GM23248 (cell line): ENCODE data around the gene B3GNT2.

Source experiments
- EZH2 ChIP-seq: fragments of 200-600 bp; sonication (generic); IDR thresholded peaks from 2 replicates; pipeline ENCODE4 v1.6.1; 2018; ENCODE audit warnings: antibody characterized with exemption, mild to moderate bottlenecking; ENCODE audit not compliant: insufficient read depth, poor library complexity, severe bottlenecking
- EZH2phosphoT487 ChIP-seq: fragments of 200-600 bp; sonication (generic); IDR thresholded peaks from 2 replicates; pipeline ENCODE4 v1.6.1; 2018; ENCODE audit warnings: antibody characterized with exemption, moderate library complexity, mild to moderate bottlenecking, low read depth; ENCODE audit not compliant: insufficient read depth

GRCh38 chr2:62202019-62202722 lies 6.3 kb downstream of the B3GNT2 start:
- TF ChIP-seq EZH2phosphoT487 (no peak), EZH2 (no peak)
